Activated T-helper 17 cell treated with anti-CD3 and anti-CD28 coated beads, Interleukin-2, amount 50 U/mL, for 72 hours (primary cell): ENCODE measurements around the gene SUPT3H. TPM values are rescaled to one million over a fixed set of nuclear protein-coding genes. Genes with fewer than 3 reads are reported as not detected.
A peak's percentile ranks its signal among the peaks of the same experiment; 100 is the strongest.

Source experiments
- ATAC-seq: fragments of 150-1000 bp; cut with Tn5 transposase; replicated peaks from 2 replicates; pipeline ENCODE4 v1.10.0; 2021; ENCODE audit warnings: mild to moderate bottlenecking, moderate library complexity
- H3K27ac Mint-ChIP-seq: one replicate; pipeline ENCODE4 v1.8.0; 2022; ENCODE audit warnings: mixed read lengths
- H3K27me3 Mint-ChIP-seq: one replicate; pipeline ENCODE4 v1.8.0; 2022; ENCODE audit warnings: mixed read lengths
- H3K36me3 Mint-ChIP-seq: one replicate; pipeline ENCODE4 v1.8.0; 2022; ENCODE audit warnings: low read depth, mild to moderate bottlenecking, mixed read lengths
- H3K4me1 Mint-ChIP-seq: one replicate; pipeline ENCODE4 v1.8.0; 2022; ENCODE audit warnings: mixed read lengths
- H3K4me3 Mint-ChIP-seq: one replicate; pipeline ENCODE4 v1.8.0; 2022; ENCODE audit warnings: mild to moderate bottlenecking, mixed read lengths
- H3K9me3 Mint-ChIP-seq: one replicate; pipeline ENCODE4 v1.8.0; 2022; ENCODE audit warnings: mixed read lengths
- total RNA-seq, 2 donors: library from RNA; stranded (reverse); gene quantifications; one replicate each; pipeline ENCODE4 v1.2.3, GENCODE V29; 2022

SUPT3H gene
- total RNA-seq, 2 donors from 2014 or later, result 12.1 to 20.0 TPM

DNA sequence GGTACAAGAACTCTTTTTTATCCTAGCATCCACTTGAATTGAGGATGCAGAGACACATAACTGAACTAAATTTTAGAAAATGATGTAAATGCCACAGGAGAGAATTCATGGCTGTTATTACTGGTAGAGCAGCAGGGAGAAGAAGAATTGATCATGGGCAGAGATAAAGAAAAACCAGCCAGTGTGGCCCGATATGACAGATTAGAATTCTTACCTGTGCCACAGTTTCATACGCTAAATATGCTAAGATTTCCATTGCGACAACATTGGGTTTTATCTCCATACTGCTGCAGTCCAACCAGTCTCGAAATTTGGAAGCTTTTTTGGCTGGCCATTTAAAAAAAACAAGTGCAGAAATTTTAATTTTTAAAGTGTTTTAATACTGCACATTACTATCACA, 423.5 kb downstream of the SUPT3H start:
- no peak overlapping the region for H3K4me3 Mint-ChIP-seq
- peaks cover 4% of the 10 kb centered on the region for H3K4me1 Mint-ChIP-seq
- peaks cover 11% of the 10 kb centered on the region for H3K36me3 Mint-ChIP-seq
- H3K9me3 Mint-ChIP-seq, result peaks cover 5% of the 10 kb centered on the region
- no peak for ATAC-seq
- H3K27ac Mint-ChIP-seq, result no peak overlapping the region
- no peaks in the 10 kb centered on the region for H3K27me3 Mint-ChIP-seq

DNA sequence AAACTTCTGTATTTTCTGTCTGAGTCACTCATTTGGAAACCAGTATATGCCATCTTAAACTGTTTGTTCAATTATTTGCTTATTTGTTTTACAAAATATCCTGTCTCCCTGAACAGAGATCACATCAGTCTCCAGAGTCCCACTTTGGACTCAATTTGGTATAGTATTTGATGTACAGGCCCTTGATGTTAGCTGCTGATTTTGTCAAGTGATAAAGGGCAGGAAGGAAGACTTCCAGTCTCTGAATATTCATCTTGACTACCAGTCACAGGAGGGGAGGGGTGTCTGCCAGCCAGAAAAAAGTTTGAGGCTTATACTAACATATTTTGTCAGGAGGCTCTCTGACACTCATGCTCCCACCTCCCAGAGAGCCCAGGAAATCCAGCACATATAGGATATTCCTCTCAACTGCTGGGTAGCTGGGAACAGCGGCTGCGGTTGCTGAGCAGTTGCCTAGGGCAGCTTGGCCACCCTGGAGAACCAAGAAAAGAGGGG, 426.4 kb downstream of the SUPT3H start:
- no peak overlapping the region for H3K4me3 Mint-ChIP-seq
- no peak for ATAC-seq
- H3K9me3 Mint-ChIP-seq, result peaks cover 5% of the 10 kb centered on the region
- H3K27ac Mint-ChIP-seq, result no peak overlapping the region
- no peaks in the 10 kb centered on the region for H3K27me3 Mint-ChIP-seq
- peaks cover 16% of the 10 kb centered on the region for H3K36me3 Mint-ChIP-seq
- H3K4me1 Mint-ChIP-seq, result peaks cover 4% of the 10 kb centered on the region

DNA sequence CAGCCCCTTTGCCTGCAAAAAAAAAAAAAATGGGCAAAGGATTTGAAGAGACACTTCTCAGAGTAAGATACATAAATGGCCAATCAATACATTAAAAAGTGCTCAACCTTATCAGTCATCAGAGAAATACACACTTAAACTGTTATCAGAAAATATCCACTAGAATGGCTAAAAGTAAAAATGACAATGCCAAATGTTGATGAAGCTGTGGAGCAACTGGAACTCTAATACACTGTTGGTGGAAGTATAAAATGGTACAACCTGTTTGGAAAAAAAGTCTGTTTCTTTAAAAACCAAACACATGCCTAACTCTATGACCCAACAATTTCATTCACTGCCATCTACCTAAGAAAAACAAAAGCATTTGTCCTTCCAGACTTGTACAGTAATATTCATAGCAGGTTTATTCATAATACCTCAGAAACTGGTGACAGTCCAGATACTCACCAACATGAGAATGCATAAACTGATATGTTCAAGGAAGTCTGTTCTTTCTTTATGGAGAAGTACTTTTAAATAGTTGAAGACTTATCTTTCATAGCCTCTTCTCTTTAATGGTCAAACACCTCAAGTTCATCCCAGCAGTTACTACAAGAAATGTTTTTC, 428.0 kb downstream of the SUPT3H start:
- Mint-ChIP-seq H3K36me3 (peaks cover 19% of the 10 kb centered on the region), H3K4me3 (no peak overlapping the region), H3K27ac (no peak overlapping the region), H3K27me3 (no peaks in the 10 kb centered on the region), H3K4me1 (peaks cover 2% of the 10 kb centered on the region), H3K9me3 (peaks cover 7% of the 10 kb centered on the region)
- ATAC-seq, result peak; percentile 80

DNA sequence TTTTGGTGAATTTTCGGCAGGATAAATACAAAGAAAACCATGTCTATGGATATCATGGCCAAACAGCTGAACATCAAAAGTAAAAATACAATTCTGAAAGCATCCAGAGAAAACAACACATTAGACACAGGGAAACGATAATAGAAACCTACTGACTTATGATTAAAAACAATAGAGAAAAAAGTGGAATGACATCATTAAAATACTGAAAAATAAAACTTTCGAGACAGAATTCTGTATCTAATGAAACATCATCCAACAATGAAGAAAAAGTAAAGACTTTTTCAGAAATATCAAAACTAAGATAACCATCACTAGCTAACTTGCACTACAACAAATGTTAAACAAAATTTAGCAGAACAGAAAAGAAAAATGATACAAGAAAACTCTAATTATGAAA, 434.2 kb downstream of the SUPT3H start:
- ATAC-seq, result peak; percentile 12
- no peak overlapping the region for H3K4me3 Mint-ChIP-seq

DNA sequence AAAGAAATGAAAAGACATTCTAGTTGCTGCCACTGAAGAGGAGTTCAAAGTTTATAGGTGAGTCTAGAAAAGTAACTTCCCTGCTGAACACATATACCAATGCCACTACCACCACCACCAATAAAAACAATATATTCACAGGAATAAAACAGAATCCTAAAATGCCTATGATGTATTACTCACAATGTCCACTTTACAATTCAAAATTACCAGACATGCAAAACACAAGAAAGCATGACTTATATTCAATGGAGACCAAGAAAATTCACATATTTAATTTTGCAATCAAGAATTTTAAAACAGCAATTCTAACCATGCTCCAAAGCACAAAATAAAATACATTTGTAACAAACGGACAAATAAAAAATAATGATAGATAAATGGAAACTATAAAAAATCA, 434.9 kb downstream of the SUPT3H start:
- no peak overlapping the region for H3K27ac Mint-ChIP-seq
- H3K4me1 Mint-ChIP-seq, result peaks cover 18% of the 10 kb centered on the region
- peaks cover 22% of the 10 kb centered on the region for H3K9me3 Mint-ChIP-seq
- H3K36me3 Mint-ChIP-seq, result peaks cover 17% of the 10 kb centered on the region
- ATAC-seq, result no peak
- no peaks in the 10 kb centered on the region for H3K27me3 Mint-ChIP-seq
- H3K4me3 Mint-ChIP-seq, result peak overlapping the region; percentile 44

More for the DNA sequence above, 434.2 kb downstream of the SUPT3H start:
- Mint-ChIP-seq H3K27me3 (no peaks in the 10 kb centered on the region), H3K27ac (no peak overlapping the region), H3K4me1 (peaks cover 18% of the 10 kb centered on the region), H3K36me3 (peaks cover 17% of the 10 kb centered on the region), H3K9me3 (peaks cover 22% of the 10 kb centered on the region)

DNA sequence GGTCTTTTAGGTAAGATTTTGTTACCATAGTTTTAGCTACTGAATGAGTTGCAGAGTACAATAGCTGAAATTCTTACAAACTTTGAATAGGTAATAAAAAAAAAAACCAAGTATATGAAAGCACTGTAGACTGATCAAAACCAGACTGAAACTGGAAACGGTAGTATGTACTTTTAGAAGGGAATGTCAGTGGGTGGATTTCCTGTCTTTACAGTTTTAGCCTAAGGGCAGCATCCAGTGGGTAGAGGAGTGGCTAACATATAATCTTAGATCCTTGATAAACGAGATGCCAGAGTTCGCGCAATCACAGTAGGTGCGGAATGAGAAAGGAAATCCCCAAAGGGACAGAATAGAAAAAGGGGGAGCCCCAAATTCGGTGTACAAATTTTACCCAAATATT, 435.5 kb downstream of the SUPT3H start:
- Mint-ChIP-seq H3K27me3 (no peaks in the 10 kb centered on the region), H3K36me3 (peaks cover 17% of the 10 kb centered on the region), H3K4me3 (peak overlapping the region; percentile 44), H3K9me3 (peaks cover 22% of the 10 kb centered on the region), H3K4me1 (peaks cover 18% of the 10 kb centered on the region), H3K27ac (no peak overlapping the region)
- ATAC-seq, result peak; percentile 64

- Mint-ChIP-seq H3K27ac (no peak overlapping the region), H3K36me3 (peaks cover 9% of the 10 kb centered on the region), H3K4me1 (peaks cover 31% of the 10 kb centered on the region), H3K4me3 (no peak overlapping the region), H3K9me3 (peaks cover 15% of the 10 kb centered on the region), H3K27me3 (no peaks in the 10 kb centered on the region)
- ATAC-seq, result no peak
Observed at GRCh38 chr6:44940367-44940766, 437.4 kb downstream of the SUPT3H start.

DNA sequence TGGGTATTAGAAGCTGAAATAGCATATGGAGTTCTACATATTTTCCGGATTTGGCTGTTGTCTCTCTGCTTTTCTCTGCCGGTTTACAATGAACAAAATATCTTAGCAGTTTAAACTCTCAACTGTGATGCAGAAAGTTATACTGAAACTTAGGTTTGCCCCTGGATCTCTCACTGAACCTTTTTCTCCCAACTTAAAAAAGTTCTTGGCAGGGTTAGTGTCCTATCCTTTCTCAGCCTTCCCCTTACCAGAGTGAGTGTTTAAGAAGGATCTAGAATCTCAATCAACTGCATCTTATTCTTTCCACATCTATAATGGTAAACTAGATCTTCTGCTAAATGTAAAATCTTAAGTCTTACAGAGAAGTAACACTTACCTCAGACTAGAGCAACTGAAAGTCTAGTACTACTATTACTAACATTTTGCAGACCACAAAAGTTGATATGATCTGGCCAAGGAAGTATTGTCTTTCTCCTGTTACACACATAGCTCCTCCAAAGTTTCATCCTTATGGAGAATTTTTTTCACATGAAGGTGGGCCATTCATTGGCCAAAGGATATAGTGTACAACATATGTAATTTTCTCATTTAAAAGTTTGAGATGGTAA, 441.9 kb downstream of the SUPT3H start:
- Mint-ChIP-seq H3K4me3 (peak overlapping the region; percentile 55), H3K4me1 (peaks cover 24% of the 10 kb centered on the region)
- ATAC-seq, result peak; percentile 84

DNA sequence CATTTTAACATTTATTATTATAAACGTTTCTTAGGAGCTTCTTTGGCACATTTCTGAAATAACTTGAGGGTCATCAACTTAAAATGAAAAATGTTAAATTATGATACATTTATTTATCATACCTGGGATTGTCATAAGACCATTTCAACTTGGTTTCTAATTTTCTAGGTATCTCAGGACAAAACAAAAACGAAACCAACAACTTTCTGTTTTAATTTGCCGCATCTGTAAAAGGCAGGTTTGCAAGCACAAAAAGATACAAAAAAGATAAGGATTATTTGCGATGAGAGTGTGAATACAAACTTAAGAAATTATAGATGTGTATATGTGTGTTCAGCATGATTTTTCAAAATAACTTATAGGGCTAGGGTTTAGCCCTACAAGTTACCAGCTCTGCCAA, 444.6 kb downstream of the SUPT3H start:
- no peaks in the 10 kb centered on the region for H3K27me3 Mint-ChIP-seq
- peak overlapping the region; percentile 91 for H3K4me3 Mint-ChIP-seq
- peaks cover 4% of the 10 kb centered on the region for H3K36me3 Mint-ChIP-seq
- H3K9me3 Mint-ChIP-seq, result peaks cover 3% of the 10 kb centered on the region
- peaks cover 25% of the 10 kb centered on the region for H3K4me1 Mint-ChIP-seq
- peak overlapping the region; percentile 78 for H3K27ac Mint-ChIP-seq
- ATAC-seq, result peak; percentile 32

More for the DNA sequence above, 441.9 kb downstream of the SUPT3H start:
- peak overlapping the region; percentile 71 for H3K27ac Mint-ChIP-seq
- peaks cover 3% of the 10 kb centered on the region for H3K36me3 Mint-ChIP-seq
- peaks cover 15% of the 10 kb centered on the region for H3K9me3 Mint-ChIP-seq
- no peaks in the 10 kb centered on the region for H3K27me3 Mint-ChIP-seq

DNA sequence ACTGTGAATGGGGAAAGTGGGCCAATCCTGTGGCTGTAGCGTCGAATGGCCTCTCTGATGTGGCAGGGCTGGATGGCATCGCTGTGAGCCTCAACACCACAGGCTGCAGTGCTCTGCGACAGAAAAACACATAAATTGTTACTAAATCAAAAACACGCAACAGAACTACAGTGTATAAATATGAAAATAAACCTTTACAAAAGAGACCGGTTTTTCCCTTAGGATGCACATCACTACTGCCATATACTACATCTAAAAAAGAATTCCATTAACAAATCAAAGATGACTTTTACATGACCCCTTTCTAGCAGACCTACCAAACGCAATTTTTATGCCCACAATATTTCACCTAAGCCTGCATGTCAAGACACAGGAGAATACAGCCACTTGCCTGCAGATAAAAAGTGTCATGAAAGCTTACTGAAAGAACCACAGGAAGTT, 445.1 kb downstream of the SUPT3H start:
- peak overlapping the region; percentile 78 for H3K27ac Mint-ChIP-seq
- H3K9me3 Mint-ChIP-seq, result peaks cover 5% of the 10 kb centered on the region
- H3K4me3 Mint-ChIP-seq, result peak overlapping the region; percentile 91
- no peaks in the 10 kb centered on the region for H3K27me3 Mint-ChIP-seq
- peak; percentile 62 for ATAC-seq
- peaks cover 6% of the 10 kb centered on the region for H3K36me3 Mint-ChIP-seq
- peaks cover 27% of the 10 kb centered on the region for H3K4me1 Mint-ChIP-seq

DNA sequence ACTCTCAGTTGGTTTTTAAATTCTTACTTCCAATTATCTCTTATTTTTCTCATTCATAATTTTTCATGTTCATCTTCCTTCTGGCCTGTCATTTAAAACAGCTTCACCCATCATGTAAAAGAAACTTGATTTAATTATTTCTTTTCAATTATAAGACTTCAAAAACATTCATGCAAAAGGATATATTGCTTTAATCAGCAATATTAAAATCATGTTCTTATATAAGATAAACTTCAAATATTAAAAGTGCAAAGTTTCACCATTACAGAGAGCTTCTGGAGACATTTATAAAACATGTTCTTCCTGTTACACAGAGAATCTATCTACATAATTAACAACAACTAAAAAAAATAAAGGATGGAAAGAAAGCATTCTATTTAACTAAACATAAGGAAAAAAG, 446.3 kb downstream of the SUPT3H start:
- Mint-ChIP-seq H3K36me3 (peaks cover 6% of the 10 kb centered on the region), H3K27me3 (no peaks in the 10 kb centered on the region), H3K27ac (peak overlapping the region; percentile 78), H3K4me1 (peaks cover 24% of the 10 kb centered on the region), H3K4me3 (peak overlapping the region; percentile 91), H3K9me3 (peaks cover 5% of the 10 kb centered on the region)
- no peak for ATAC-seq

DNA sequence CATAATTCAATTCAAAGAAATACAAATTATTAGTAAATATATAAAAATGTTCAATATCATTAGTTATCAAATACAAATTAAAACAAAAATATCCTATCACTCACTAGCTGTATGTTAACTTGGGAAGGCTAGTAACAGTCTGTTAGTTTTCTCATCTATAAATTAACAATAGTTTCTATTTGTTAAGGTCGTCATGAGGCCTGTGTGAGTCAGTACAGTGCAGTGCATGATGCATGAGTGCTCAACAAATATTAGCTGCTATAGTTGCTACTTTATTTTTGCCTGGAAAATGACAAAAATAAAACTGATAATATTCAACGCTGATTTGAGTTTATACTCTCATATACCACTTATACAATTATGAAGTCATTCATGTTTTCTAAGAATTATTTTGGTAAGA, 451.2 kb downstream of the SUPT3H start:
- Mint-ChIP-seq H3K27ac (no peak overlapping the region), H3K4me1 (peaks cover 29% of the 10 kb centered on the region), H3K9me3 (peaks cover 5% of the 10 kb centered on the region), H3K4me3 (no peak overlapping the region), H3K36me3 (peaks cover 6% of the 10 kb centered on the region), H3K27me3 (no peaks in the 10 kb centered on the region)
- peak; percentile 30 for ATAC-seq

GRCh38 chr6:44925100-44925739, 452.5 kb downstream of the SUPT3H start:
- H3K4me3 Mint-ChIP-seq, result peak overlapping the region; percentile 54
- peak overlapping the region; percentile 77 for H3K27ac Mint-ChIP-seq
- peaks cover 29% of the 10 kb centered on the region for H3K4me1 Mint-ChIP-seq
- ATAC-seq, result peak; percentile 83
- peaks cover 5% of the 10 kb centered on the region for H3K9me3 Mint-ChIP-seq
- no peaks in the 10 kb centered on the region for H3K27me3 Mint-ChIP-seq
- peaks cover 6% of the 10 kb centered on the region for H3K36me3 Mint-ChIP-seq

DNA sequence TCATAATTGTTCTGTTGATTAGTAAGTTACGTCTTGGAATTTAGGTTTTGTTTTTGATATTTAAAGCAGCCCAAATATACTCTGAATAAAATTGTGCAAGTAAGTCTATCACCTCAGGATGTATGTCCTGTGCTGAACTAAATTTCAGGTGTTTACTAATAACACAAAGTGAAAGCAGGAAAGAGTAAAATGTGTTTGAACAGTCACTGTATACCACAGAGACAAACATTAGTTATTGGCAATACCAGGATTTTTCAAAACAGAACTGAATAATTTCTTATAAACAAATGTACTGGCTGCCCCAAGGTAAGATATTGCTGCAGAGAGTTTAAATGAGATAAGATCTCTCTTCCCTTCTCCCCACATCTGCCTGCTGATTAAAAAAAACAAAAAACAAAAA, 454.3 kb downstream of the SUPT3H start:
- Mint-ChIP-seq H3K9me3 (peaks cover 5% of the 10 kb centered on the region), H3K4me3 (peak overlapping the region; percentile 60), H3K4me1 (peaks cover 29% of the 10 kb centered on the region), H3K27me3 (no peaks in the 10 kb centered on the region), H3K27ac (peak overlapping the region; percentile 83), H3K36me3 (peaks cover 6% of the 10 kb centered on the region)
- ATAC-seq, result peak; percentile 69

- no peaks in the 10 kb centered on the region for H3K36me3 Mint-ChIP-seq
- no peaks in the 10 kb centered on the region for H3K27me3 Mint-ChIP-seq
- no peaks in the 10 kb centered on the region for H3K9me3 Mint-ChIP-seq
- peak overlapping the region; percentile 15 for H3K27ac Mint-ChIP-seq
- H3K4me3 Mint-ChIP-seq, result peak overlapping the region; percentile 60
- peaks cover 24% of the 10 kb centered on the region for H3K4me1 Mint-ChIP-seq
- peak; percentile 7 for ATAC-seq
Observed at GRCh38 chr6:44921798-44922197, 455.9 kb downstream of the SUPT3H start.
